ENCODE data around the gene PPM1H.

The PPM1H gene

DNA sequence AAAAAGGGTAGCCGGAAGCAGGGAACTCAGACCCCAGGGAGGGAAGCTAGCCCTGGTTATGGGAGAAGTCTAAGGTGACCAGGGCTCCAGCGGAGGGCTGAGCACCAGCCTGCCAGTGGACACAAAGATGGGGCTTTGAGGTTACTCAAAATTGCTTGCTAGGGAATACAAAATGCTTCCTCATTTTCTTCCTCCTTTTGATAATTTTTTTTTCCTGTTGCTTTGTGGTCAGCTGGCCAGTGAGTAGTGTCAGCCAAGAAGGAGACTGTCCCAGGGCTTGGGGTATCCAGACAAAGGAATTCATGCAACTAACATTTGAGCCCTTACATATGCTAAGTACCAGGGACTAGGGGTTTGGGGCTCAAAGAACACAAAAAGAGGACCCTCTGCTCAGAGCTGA, 206.2 kb downstream of the PPM1H start:
- H3K9me2 ChIP-seq (ENCODE audit: low read depth, low read length) = no peaks in the 10 kb centered on the region

DNA sequence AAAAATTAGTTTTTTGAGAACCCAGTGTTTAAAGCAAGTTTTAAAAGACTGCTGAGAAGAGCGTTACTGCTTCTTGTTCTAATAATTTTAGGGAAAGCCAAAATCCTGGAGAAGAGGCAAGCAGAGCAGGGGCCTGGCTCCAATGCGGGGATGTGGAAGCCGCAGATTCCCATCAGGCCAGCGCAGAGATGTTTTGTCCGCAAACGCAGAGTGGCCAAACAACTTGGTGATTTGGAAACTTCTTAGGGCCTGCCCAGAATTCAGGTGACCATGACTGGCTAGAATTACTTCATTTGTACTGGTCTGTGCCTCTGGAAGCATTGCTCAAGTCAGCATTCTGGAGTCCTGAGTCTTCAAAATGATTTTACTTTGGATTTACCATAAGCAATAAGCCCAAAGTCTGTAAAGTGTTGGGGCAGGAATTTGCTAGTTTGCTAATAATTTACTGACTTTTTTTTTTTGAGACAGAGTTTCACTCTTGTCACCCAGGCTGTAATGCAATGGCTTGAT, 208.4 kb downstream of the PPM1H start:
- H3K4me2 ChIP-seq (ENCODE audit: low read length) = no peak overlapping the region

More for the DNA sequence above, 206.2 kb downstream of the PPM1H start:
- Histone ChIP-seq H3K9ac (ENCODE audit: low read length) (no peak overlapping the region), H3K9me3 (ENCODE audit: low read length) (no peaks in the 10 kb centered on the region), H3K4me1 (ENCODE audit: insufficient read depth, low read length, severe bottlenecking) (no peaks in the 10 kb centered on the region), H3K79me2 (ENCODE audit: insufficient read depth, low read length) (no peaks in the 10 kb centered on the region), H3K4me2 (ENCODE audit: low read length) (no peak overlapping the region), H3K27ac (ENCODE audit: low read depth, low read length, poor library complexity, severe bottlenecking) (no peak overlapping the region), H3K36me3 (ENCODE audit: insufficient read depth, low read length) (no peaks in the 10 kb centered on the region), H3K4me3 (ENCODE audit: low read depth, low read length, poor library complexity, severe bottlenecking) (no peak overlapping the region), H3F3A (ENCODE audit: insufficient read depth, low read length) (no peaks in the 10 kb centered on the region), H4K20me1 (ENCODE audit: insufficient read depth, low read length) (no peaks in the 10 kb centered on the region), H2AFZ (ENCODE audit: low read length) (no peak overlapping the region), H3K27me3 (ENCODE audit: insufficient read depth, low read length) (no peaks in the 10 kb centered on the region)
- TF ChIP-seq EZH2 (IDR thresholded peaks at IDR 0.05; ENCODE audit: borderline replicate concordance, low read length) = no peak
- TF ChIP-seq, protein P1, sequence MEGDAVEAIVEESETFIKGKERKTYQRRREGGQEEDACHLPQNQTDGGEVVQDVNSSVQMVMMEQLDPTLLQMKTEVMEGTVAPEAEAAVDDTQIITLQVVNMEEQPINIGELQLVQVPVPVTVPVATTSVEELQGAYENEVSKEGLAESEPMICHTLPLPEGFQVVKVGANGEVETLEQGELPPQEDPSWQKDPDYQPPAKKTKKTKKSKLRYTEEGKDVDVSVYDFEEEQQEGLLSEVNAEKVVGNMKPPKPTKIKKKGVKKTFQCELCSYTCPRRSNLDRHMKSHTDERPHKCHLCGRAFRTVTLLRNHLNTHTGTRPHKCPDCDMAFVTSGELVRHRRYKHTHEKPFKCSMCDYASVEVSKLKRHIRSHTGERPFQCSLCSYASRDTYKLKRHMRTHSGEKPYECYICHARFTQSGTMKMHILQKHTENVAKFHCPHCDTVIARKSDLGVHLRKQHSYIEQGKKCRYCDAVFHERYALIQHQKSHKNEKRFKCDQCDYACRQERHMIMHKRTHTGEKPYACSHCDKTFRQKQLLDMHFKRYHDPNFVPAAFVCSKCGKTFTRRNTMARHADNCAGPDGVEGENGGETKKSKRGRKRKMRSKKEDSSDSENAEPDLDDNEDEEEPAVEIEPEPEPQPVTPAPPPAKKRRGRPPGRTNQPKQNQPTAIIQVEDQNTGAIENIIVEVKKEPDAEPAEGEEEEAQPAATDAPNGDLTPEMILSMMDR (IDR thresholded peaks at IDR 0.05; ENCODE audit: low read length) = no peak

DNA sequence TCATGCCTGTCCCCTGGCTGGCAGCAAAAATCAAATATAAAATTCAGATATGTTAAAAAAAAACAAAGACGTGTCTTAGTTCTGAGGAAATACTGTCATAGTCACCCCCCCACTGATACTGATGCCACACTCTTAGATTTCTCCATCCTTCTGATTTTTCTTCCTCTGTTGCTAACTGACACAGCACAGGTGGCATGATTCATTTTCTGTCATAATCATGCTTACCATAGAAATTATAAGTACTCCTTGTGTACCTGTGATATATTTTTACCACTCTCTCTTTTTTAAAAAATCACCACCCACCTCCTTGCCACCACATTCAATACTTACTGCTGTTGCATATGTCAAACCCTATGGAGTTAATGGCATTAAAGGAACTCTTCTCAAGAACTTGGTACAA, 209.2 kb downstream of the PPM1H start:
- no peak overlapping the region for H3K27ac ChIP-seq (ENCODE audit: low read depth, low read length, poor library complexity, severe bottlenecking)
- no peak overlapping the region for H3K4me3 ChIP-seq (ENCODE audit: low read depth, low read length, poor library complexity, severe bottlenecking)

More for the DNA sequence above, 208.4 kb downstream of the PPM1H start:
- TF ChIP-seq, protein P1 (IDR thresholded peaks at IDR 0.05; ENCODE audit: low read length) = no peak
- TF ChIP-seq EZH2 (IDR thresholded peaks at IDR 0.05; ENCODE audit: borderline replicate concordance, low read length) = no peak
- H3K36me3 ChIP-seq (ENCODE audit: insufficient read depth, low read length) = no peaks in the 10 kb centered on the region
- H3K27ac ChIP-seq (ENCODE audit: low read depth, low read length, poor library complexity, severe bottlenecking) = no peak overlapping the region
- no peaks in the 10 kb centered on the region for H3K79me2 ChIP-seq (ENCODE audit: insufficient read depth, low read length)
- no peaks in the 10 kb centered on the region for H3K27me3 ChIP-seq (ENCODE audit: insufficient read depth, low read length)
- no peaks in the 10 kb centered on the region for H3F3A ChIP-seq (ENCODE audit: insufficient read depth, low read length)
- H2AFZ ChIP-seq (ENCODE audit: low read length) = no peak overlapping the region
- no peaks in the 10 kb centered on the region for H3K4me1 ChIP-seq (ENCODE audit: insufficient read depth, low read length, severe bottlenecking)
- no peaks in the 10 kb centered on the region for H3K9me3 ChIP-seq (ENCODE audit: low read length)
- no peak overlapping the region for H3K9ac ChIP-seq (ENCODE audit: low read length)
- no peaks in the 10 kb centered on the region for H4K20me1 ChIP-seq (ENCODE audit: insufficient read depth, low read length)
- no peaks in the 10 kb centered on the region for H3K9me2 ChIP-seq (ENCODE audit: low read depth, low read length)
- no peak overlapping the region for H3K4me3 ChIP-seq (ENCODE audit: low read depth, low read length, poor library complexity, severe bottlenecking)

More for the DNA sequence above, 209.2 kb downstream of the PPM1H start:
- Histone ChIP-seq H3K9ac (ENCODE audit: low read length) (no peak overlapping the region), H3K27me3 (ENCODE audit: insufficient read depth, low read length) (no peaks in the 10 kb centered on the region), H3F3A (ENCODE audit: insufficient read depth, low read length) (no peaks in the 10 kb centered on the region), H3K9me2 (ENCODE audit: low read depth, low read length) (no peaks in the 10 kb centered on the region), H3K9me3 (ENCODE audit: low read length) (no peaks in the 10 kb centered on the region), H3K36me3 (ENCODE audit: insufficient read depth, low read length) (no peaks in the 10 kb centered on the region), H3K4me1 (ENCODE audit: insufficient read depth, low read length, severe bottlenecking) (no peaks in the 10 kb centered on the region), H2AFZ (ENCODE audit: low read length) (no peak overlapping the region), H3K4me2 (ENCODE audit: low read length) (no peak overlapping the region), H4K20me1 (ENCODE audit: insufficient read depth, low read length) (no peaks in the 10 kb centered on the region), H3K79me2 (ENCODE audit: insufficient read depth, low read length) (no peaks in the 10 kb centered on the region)
- TF ChIP-seq EZH2 (IDR thresholded peaks at IDR 0.05; ENCODE audit: borderline replicate concordance, low read length) = no peak
- TF ChIP-seq, protein P1 (IDR thresholded peaks at IDR 0.05; ENCODE audit: low read length) = no peak

Data from OCI-LY1 (cell line).